HEK293 (cell line): ENCODE data around the gene ZDHHC11.
A peak's percentile ranks its signal among the peaks of the same experiment; 100 is the strongest.
"Not testable (repeated sequence)": the region's sequence is repeated elsewhere in the genome, so short reads cannot be mapped to it uniquely, and the experiment has no call there.

Experiments
- CTCF ChIA-PET: fragments of 350-600 bp; formaldehyde crosslinking; extraction: SDS; loops from one replicate; lab custom pipeline; 2021; ENCODE audit warnings: antibody characterized with exemption; lab: Yijun Ruan, JAX
- POLR2A ChIA-PET: fragments of 300-600 bp; formaldehyde crosslinking; extraction: SDS; loops from one replicate; lab custom pipeline; 2020; ENCODE audit warnings: antibody characterized with exemption, inconsistent platforms; lab: Yijun Ruan, JAX
- H3K27ac ChIP-seq: fragments of 200-500 bp; sonication (Bioruptor generic); 2 replicates; pipeline ENCODE4 v1.5.1; 2014; ENCODE audit warnings: low read depth, low read length, control low read depth, inconsistent platforms; ENCODE audit errors: extremely low read depth
- H3K36me3 ChIP-seq, 2 experiments: fragments of 200-500 bp in 1 of 2; sonication (Bioruptor generic) in 1 of 2; 1 replicate in 1 of 2; 2 replicates in 1 of 2; pipeline ENCODE4 v1.5.1; 2014 to 2017; ENCODE audit warnings: inconsistent platforms in 2 of 2, low read length in 2 of 2; ENCODE audit not compliant: control insufficient read depth in 2 of 2, insufficient read depth in 1 of 2
- H3K4me1 ChIP-seq: fragments of 200-500 bp; sonication (Bioruptor generic); 2 replicates; pipeline ENCODE4 v1.5.1; 2014; ENCODE audit warnings: mild to moderate bottlenecking, low read length, inconsistent platforms; ENCODE audit not compliant: control insufficient read depth, insufficient read depth
- H3K4me3 ChIP-seq: 2 replicates; pipeline ENCODE4 v1.5.1; 2011; ENCODE audit warnings: low read depth, mild to moderate bottlenecking, control low read depth, low read length, moderate library complexity
- H3K9me3 ChIP-seq: fragments of 200-500 bp; sonication (Bioruptor generic); 2 replicates; pipeline ENCODE4 v1.5.1; 2014; ENCODE audit warnings: low read depth, low read length, inconsistent platforms; ENCODE audit not compliant: control insufficient read depth, insufficient read depth
- EGR2 ChIP-seq: fragments of 450-650 bp; formaldehyde crosslinking; IDR thresholded peaks from 2 replicates; pipeline ENCODE4 v1.5.1; 2016; ENCODE audit warnings: low read depth, missing biosample characterization, missing genetic modification characterization
- KLF7 ChIP-seq: fragments of 450-650 bp; formaldehyde crosslinking; IDR thresholded peaks from 2 replicates; pipeline ENCODE4 v1.5.1; 2016; ENCODE audit warnings: missing biosample characterization, missing genetic modification characterization, borderline replicate concordance
- REPIN1 ChIP-seq: fragments of 450-650 bp; formaldehyde crosslinking; IDR thresholded peaks from 2 replicates; pipeline ENCODE4 v1.5.1; 2017; ENCODE audit warnings: missing biosample characterization, missing genetic modification characterization, low read depth
- ZFHX2 ChIP-seq: fragments of 450-650 bp; formaldehyde crosslinking; conservative IDR thresholded peaks from 2 replicates; pipeline ENCODE4 v1.5.1; 2016; ENCODE audit warnings: missing biosample characterization, missing genetic modification characterization
- ZIC2 ChIP-seq: fragments of 450-650 bp; formaldehyde crosslinking; IDR thresholded peaks from 2 replicates; pipeline ENCODE4 v1.5.1; 2016; ENCODE audit warnings: missing biosample characterization, missing genetic modification characterization
- ZNF513 ChIP-seq: fragments of 450-650 bp; IDR thresholded peaks from 2 replicates; pipeline ENCODE4 v1.5.1; 2018; ENCODE audit warnings: missing biosample characterization, missing genetic modification characterization
- ZNF610 ChIP-seq: fragments of 450-650 bp; formaldehyde crosslinking; IDR thresholded peaks from 2 replicates; pipeline ENCODE4 v1.5.1; 2016; ENCODE audit warnings: missing biosample characterization, missing genetic modification characterization, borderline replicate concordance

The ZDHHC11 gene

GRCh38 chr5:838431-838851 lies 12.3 kb downstream of the ZDHHC11 start:
- H3K9me3 ChIP-seq, H3K36me3 ChIP-seq, H3K4me3 ChIP-seq, CTCF ChIA-PET, H3K4me1 ChIP-seq, H3K27ac ChIP-seq, POLR2A ChIA-PET: not testable (repeated sequence)
- peak; percentile 64 for TF ChIP-seq ZIC2 (tag by site-specific recombination)
- peak; percentile 38; the same call in 1 of the 2 replicates for TF ChIP-seq EGR2 (tag by site-specific recombination)
- TF ChIP-seq ZFHX2 (tag by site-specific recombination): peak; percentile 23; the same call in 1 of the 2 replicates

- H3K4me3 ChIP-seq, H3K9me3 ChIP-seq, H3K36me3 ChIP-seq, POLR2A ChIA-PET, CTCF ChIA-PET, H3K27ac ChIP-seq, H3K4me1 ChIP-seq: not testable (repeated sequence)
Measured at GRCh38 chr5:837621-838121, 13.1 kb downstream of the ZDHHC11 start.

- H3K9me3 ChIP-seq, H3K4me3 ChIP-seq, H3K27ac ChIP-seq, POLR2A ChIA-PET, H3K4me1 ChIP-seq, H3K36me3 ChIP-seq: not testable (repeated sequence)
- CTCF ChIA-PET: interaction anchor here (0.6 kb wide), 1 partner anchor 127 kb away, joined by 3 read pairs; no protein-coding TSS in a partner anchor
Measured at GRCh38 chr5:835933-836612, 14.7 kb downstream of the ZDHHC11 start.

- H3K4me3 ChIP-seq, H3K9me3 ChIP-seq, POLR2A ChIA-PET, H3K27ac ChIP-seq, H3K36me3 ChIP-seq, CTCF ChIA-PET, H3K4me1 ChIP-seq: not testable (repeated sequence)
Measured at GRCh38 chr5:834013-834412, 16.8 kb downstream of the ZDHHC11 start.

GRCh38 chr5:828194-828593 lies 22.6 kb downstream of the ZDHHC11 start:
- CTCF ChIA-PET, POLR2A ChIA-PET, H3K4me3 ChIP-seq, H3K27ac ChIP-seq, H3K9me3 ChIP-seq, H3K4me1 ChIP-seq: not testable (repeated sequence)
- H3K36me3 ChIP-seq: peaks cover 0 to 13% of the 10 kb centered on the region in 2 experiments; a peak in 2 of 3 replicates

GRCh38 chr5:825544-825943 lies 25.2 kb downstream of the ZDHHC11 start:
- CTCF ChIA-PET: interaction anchor here (1.0 kb wide), 1 partner anchor 79 kb away, joined by 4 read pairs; no protein-coding TSS in a partner anchor
- POLR2A ChIA-PET, H3K4me3 ChIP-seq, H3K9me3 ChIP-seq, H3K4me1 ChIP-seq, H3K27ac ChIP-seq: not testable (repeated sequence)
- H3K36me3 ChIP-seq: peaks cover 0 to 15% of the 10 kb centered on the region in 2 experiments; a peak in 2 of 3 replicates

- Histone ChIP-seq H3K4me3 (no peak overlapping the region), H3K4me1 (no peaks in the 10 kb centered on the region), H3K27ac (no peak overlapping the region), H3K36me3 (peaks cover 4 to 22% of the 10 kb centered on the region in 2 experiments), H3K9me3 (no peaks in the 10 kb centered on the region)
- POLR2A ChIA-PET: no interaction called here
- CTCF ChIA-PET: no interaction called here
- no peak for TF ChIP-seq REPIN1 (tag by site-specific recombination)
- TF ChIP-seq KLF7: no peak
- no peak for TF ChIP-seq ZNF513 (tag by site-specific recombination)
- no peak for TF ChIP-seq ZNF610
Measured at GRCh38 chr5:821504-821903, 29.3 kb downstream of the ZDHHC11 start.
